CD14-positive monocyte (primary cell): ENCODE measurements around the gene DENND1A. TPM values are rescaled to one million over a fixed set of nuclear protein-coding genes. Genes with fewer than 3 reads are reported as not detected.

Source experiments
- DNase-seq, 3 donors: peaks; one replicate each; pipeline ENCODE4 v3.0.0-alpha.2; 2011 to 2022
- H2AFZ ChIP-seq: 2 replicates; pipeline ENCODE4 v1.6.0; 2012; ENCODE audit warnings: mild to moderate bottlenecking, low read depth, low read length, inconsistent platforms; ENCODE audit not compliant: insufficient read depth, poor library complexity, severe bottlenecking
- H3K27ac ChIP-seq, 2 donors: 1 replicate in 1 of 2; 2 replicates in 1 of 2; pipeline ENCODE4 v1.5.1; 2012 to 2013; ENCODE audit warnings: low read length in 2 of 2, control low read depth in 1 of 2, inconsistent platforms in 1 of 2, low read depth in 1 of 2, mild to moderate bottlenecking in 1 of 2
- H3K27me3 ChIP-seq, 2 donors: one replicate each; pipeline versions ENCODE4 v1.6.0 to v1.6.1; 2011 to 2013; ENCODE audit warnings: low read length in 2 of 2; ENCODE audit not compliant: control insufficient read depth in 2 of 2, insufficient read depth in 2 of 2
- H3K36me3 ChIP-seq, 2 donors: replicated peaks in 1 of 2; 1 replicate in 1 of 2; 2 replicates in 1 of 2; pipeline versions ENCODE4 v1.5.1 to v1.6.1; 2012 to 2013; ENCODE audit warnings: low read length in 2 of 2, control low read depth in 1 of 2, inconsistent platforms in 1 of 2, mild to moderate bottlenecking in 1 of 2; ENCODE audit not compliant: insufficient read depth in 2 of 2, control insufficient read depth in 1 of 2
- H3K4me1 ChIP-seq, 2 donors: 1 replicate in 1 of 2; 2 replicates in 1 of 2; pipeline versions ENCODE4 v1.5.1 to v1.6.1; 2012 to 2013; ENCODE audit warnings: low read length in 2 of 2, control low read depth in 1 of 2, inconsistent platforms in 1 of 2, mild to moderate bottlenecking in 1 of 2, moderate library complexity in 1 of 2; ENCODE audit not compliant: insufficient read depth in 2 of 2, control insufficient read depth in 1 of 2
- H3K4me2 ChIP-seq: replicated peaks from 2 replicates; pipeline ENCODE3; 2012; ENCODE audit warnings: low read length, moderate library complexity, mild to moderate bottlenecking; ENCODE audit not compliant: poor library complexity, severe bottlenecking; ENCODE audit errors: extremely low read depth
- H3K4me3 ChIP-seq, 3 experiments: fragments of 200-600 bp in 1 of 3; sonication (generic) in 1 of 3; replicated peaks in 1 of 3; 1 replicate in 2 of 3; 2 replicates in 1 of 3; pipeline ENCODE4 v1.5.1; 2011 to 2013; ENCODE audit warnings: low read length in 3 of 3, mild to moderate bottlenecking in 3 of 3, control low read depth in 2 of 3, low read depth in 2 of 3, inconsistent platforms in 1 of 3, moderate library complexity in 1 of 3
- H3K79me2 ChIP-seq: 2 replicates; pipeline ENCODE4 v1.6.0; 2012; ENCODE audit warnings: mild to moderate bottlenecking, control low read depth, inconsistent platforms, low read length, moderate library complexity; ENCODE audit not compliant: insufficient read depth
- H3K9ac ChIP-seq: 2 replicates; pipeline ENCODE4 v1.6.0; 2017; ENCODE audit warnings: low read length, mild to moderate bottlenecking; ENCODE audit not compliant: insufficient read depth, poor library complexity, severe bottlenecking
- H3K9me3 ChIP-seq, 2 donors: replicated peaks in 1 of 2; 1 replicate in 1 of 2; 2 replicates in 1 of 2; pipeline versions ENCODE4 v1.5.1 to v1.6.1; 2012 to 2013; ENCODE audit warnings: low read length in 2 of 2, control low read depth in 1 of 2; ENCODE audit not compliant: control insufficient read depth in 1 of 2, insufficient read depth in 1 of 2
- H4K20me1 ChIP-seq: 2 replicates; pipeline ENCODE4 v1.6.0; 2012; ENCODE audit warnings: mild to moderate bottlenecking, low read length, control low read depth, moderate library complexity; ENCODE audit not compliant: insufficient read depth
- H3K27ac Mint-ChIP-seq, 7 donors: one replicate each; pipeline ENCODE4 v1.8.0; 2020; ENCODE audit warnings: mild to moderate bottlenecking in 7 of 7, mixed read lengths in 7 of 7, moderate library complexity in 6 of 7, inconsistent platforms in 2 of 7
- H3K27me3 Mint-ChIP-seq, 3 donors: one replicate each; pipeline ENCODE4 v1.8.0; 2021 to 2022; ENCODE audit warnings: low read depth in 3 of 3, mild to moderate bottlenecking in 3 of 3, mixed read lengths in 3 of 3, moderate library complexity in 3 of 3, inconsistent platforms in 1 of 3
- H3K36me3 Mint-ChIP-seq, 2 donors: one replicate each; pipeline ENCODE4 v1.8.0; 2020; ENCODE audit warnings: mixed read lengths in 2 of 2, inconsistent platforms in 1 of 2, mild to moderate bottlenecking in 1 of 2
- H3K4me1 Mint-ChIP-seq: one replicate; pipeline ENCODE4 v1.8.0; 2020; ENCODE audit warnings: mild to moderate bottlenecking, mixed read lengths
- H3K4me3 Mint-ChIP-seq, 2 donors: one replicate each; pipeline ENCODE4 v1.8.0; 2020; ENCODE audit warnings: mild to moderate bottlenecking in 2 of 2, mixed read lengths in 2 of 2, moderate library complexity in 1 of 2
- H3K9me3 Mint-ChIP-seq, 7 donors: one replicate each; pipeline ENCODE4 v1.8.0; 2020 to 2022; ENCODE audit warnings: mixed read lengths in 7 of 7, mild to moderate bottlenecking in 6 of 7, moderate library complexity in 6 of 7, inconsistent platforms in 2 of 7
- CTCF ChIP-seq: fragments of 200-600 bp; IDR thresholded peaks from one replicate; pipeline ENCODE4 v1.8.0; 2022; ENCODE audit warnings: antibody characterized with exemption, mild to moderate bottlenecking
- WGBS: methylation state at CpG from one replicate; pipeline ENCODE4 v1.1.5; 2013; ENCODE audit warnings: missing lambda C conversion rate; ENCODE audit not compliant: insufficient coverage; 5-methylcytosine and 5-hydroxymethylcytosine counted together
- intact Hi-C, 2 donors: fragments of 100-400 bp; cut with micrococcal nuclease; formaldehyde crosslinking; loops; one replicate each; pipeline versions ENCODE4 v1.15.0 to v1.15.1; 2023
- polyA plus RNA-seq, 3 donors: library from polyadenylated mRNA; depleted of rRNA in 1 of 3; unstranded in 2 of 3; stranded (reverse) in 1 of 3; fragments of 300-500 nt in 2 of 3; fragments of >200 nt in 1 of 3; fragmentation: Illumina TruSeq in 2 of 3; gene quantifications; 1 replicate in 2 of 3; 2 replicates in 1 of 3; pipeline ENCODE4 v1.2.3, GENCODE V29; 2012 to 2021

Gene DENND1A
- polyA plus RNA-seq, 3 donors = 24.8 to 73.0 (median 29.4) TPM

DNA sequence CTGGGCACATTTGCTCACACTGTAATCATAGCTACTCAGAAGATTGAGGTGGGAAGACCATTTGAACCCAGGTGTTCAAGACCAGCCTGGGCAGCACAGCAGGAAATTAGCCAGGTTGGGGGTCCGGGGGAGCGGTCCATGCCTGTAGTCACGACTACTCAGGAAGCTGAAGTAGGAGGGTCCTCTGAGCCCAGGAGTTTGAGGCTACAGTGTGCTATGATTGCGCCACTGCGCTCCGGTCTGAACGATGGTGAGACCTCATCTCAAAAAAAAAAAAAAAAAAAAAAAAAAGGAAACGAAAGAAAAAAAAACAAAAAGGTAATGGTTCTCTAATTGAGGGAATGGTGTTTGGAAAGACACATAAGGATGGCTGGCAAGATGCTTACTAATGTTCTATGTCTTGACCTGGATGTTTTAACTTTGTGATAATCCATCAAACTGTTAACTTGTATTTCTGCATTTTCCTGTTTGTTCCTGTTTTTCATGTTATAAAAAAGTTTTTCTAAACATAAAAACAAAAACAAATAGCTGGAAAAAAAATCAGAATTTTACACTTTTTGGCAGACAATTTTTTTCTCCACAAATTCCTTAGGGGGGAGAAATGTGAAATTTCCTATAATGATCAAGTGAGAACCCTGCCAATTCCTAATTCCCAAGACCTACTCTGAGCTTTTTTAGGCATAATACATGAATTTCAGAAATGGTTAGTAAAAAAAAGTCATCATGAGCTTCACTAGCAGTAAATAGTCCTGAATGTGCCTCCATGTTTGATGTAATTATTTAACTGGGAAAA is 96.9 kb downstream of the DENND1A start:
- peaks cover 0 to 24% of the 10 kb centered on the region in 2 donors for H3K36me3 ChIP-seq
- peaks cover 83% of the 10 kb centered on the region for H4K20me1 ChIP-seq
- peak; percentile 18 to 52 (median 50) for DNase-seq
- peaks cover 96% of the 10 kb centered on the region for H3K79me2 ChIP-seq
- peak overlapping the region in 1 of 3 experiments; percentile 40 for H3K4me3 ChIP-seq
- H3K4me1 ChIP-seq = peaks cover 36 to 41% of the 10 kb centered on the region in 2 donors
- 10% methylated on average over 3 of the region's 8 CpGs for WGBS
- H3K9me3 Mint-ChIP-seq = peaks cover 16 to 27% (median 19%) of the 10 kb centered on the region in 7 donors
- peaks cover 51% of the 10 kb centered on the region for H3K4me1 Mint-ChIP-seq
- no peak for TF ChIP-seq CTCF
- no peak overlapping the region for H2AFZ ChIP-seq
- no peak overlapping the region for H3K9ac ChIP-seq
- H3K27ac Mint-ChIP-seq = peak overlapping the region in 5 of 7 donors; percentile 4 to 80 (median 37)
- H3K4me2 ChIP-seq = peak overlapping the region; percentile 50
- peaks cover 0 to 2% (median 1%) of the 10 kb centered on the region in 3 donors for H3K27me3 Mint-ChIP-seq
- peak overlapping the region in 1 of 2 donors; percentile 11 for H3K27ac ChIP-seq
- no peaks in the 10 kb centered on the region for H3K27me3 ChIP-seq
- peaks cover 0 to 20% of the 10 kb centered on the region in 2 donors for H3K9me3 ChIP-seq
- peaks cover 18 to 24% of the 10 kb centered on the region in 2 donors for H3K36me3 Mint-ChIP-seq
- intact Hi-C loops = loop anchor here in 1 of 2 donors (10.0 kb wide), 1 partner anchor 92 kb away; no protein-coding TSS in a partner anchor
- H3K4me3 Mint-ChIP-seq = peak overlapping the region; percentile 32 to 46

GRCh38 chr9:123832176-123832575 is 97.8 kb downstream of the DENND1A start:
- H4K20me1 ChIP-seq = peaks cover 83% of the 10 kb centered on the region
- no peak for DNase-seq
- peaks cover 0 to 2% (median 1%) of the 10 kb centered on the region in 3 donors for H3K27me3 Mint-ChIP-seq
- H3K9ac ChIP-seq = no peak overlapping the region
- H3K9me3 ChIP-seq = peaks cover 0 to 27% of the 10 kb centered on the region in 2 donors
- H3K79me2 ChIP-seq = peaks cover 94% of the 10 kb centered on the region
- TF ChIP-seq CTCF = no peak
- peaks cover 22 to 33% (median 26%) of the 10 kb centered on the region in 7 donors for H3K9me3 Mint-ChIP-seq
- H3K4me2 ChIP-seq = no peak overlapping the region
- H3K4me3 Mint-ChIP-seq = no peak overlapping the region
- no peak overlapping the region for H3K27ac Mint-ChIP-seq
- H3K36me3 ChIP-seq = peaks cover 0 to 31% of the 10 kb centered on the region in 2 donors
- intact Hi-C loops = loop anchor here in 1 of 2 donors (10.0 kb wide), 1 partner anchor 93 kb away; no protein-coding TSS in a partner anchor
- H3K27me3 ChIP-seq = no peaks in the 10 kb centered on the region
- peaks cover 47% of the 10 kb centered on the region for H3K4me1 Mint-ChIP-seq
- H2AFZ ChIP-seq = no peak overlapping the region
- H3K36me3 Mint-ChIP-seq = peaks cover 26 to 31% of the 10 kb centered on the region in 2 donors
- no peak overlapping the region for H3K27ac ChIP-seq
- H3K4me1 ChIP-seq = peaks cover 36 to 41% of the 10 kb centered on the region in 2 donors
- H3K4me3 ChIP-seq = peak overlapping the region in 1 of 3 experiments; percentile 40
